ENCODE data around the gene GRID2. TPM values are rescaled to one million over a fixed set of nuclear protein-coding genes. Genes with fewer than 3 reads are reported as not detected.

The GRID2 gene
- total RNA-seq, 1 experiment from 2014 or later: not detected

DNA sequence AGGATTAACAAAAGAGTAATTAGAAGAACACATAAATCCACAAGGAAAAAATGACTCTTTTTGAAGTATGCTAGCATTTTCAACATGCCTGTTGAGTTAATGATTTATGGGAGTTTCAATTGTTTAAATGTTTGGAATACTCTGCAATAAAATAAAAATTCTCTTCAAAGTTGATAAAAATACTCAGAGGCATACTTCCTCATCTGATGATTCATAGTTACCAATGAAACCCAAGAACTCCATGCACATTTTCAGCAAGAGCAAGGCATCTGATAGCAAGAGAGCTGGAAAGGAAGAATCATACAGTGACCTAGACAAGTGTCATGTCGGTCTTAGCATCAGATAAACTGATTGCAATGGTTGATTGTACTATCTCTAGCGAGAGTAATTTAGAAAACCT is 1081.1 kb downstream of the GRID2 start:
- Histone ChIP-seq H3K4me3 (ENCODE audit: low read depth, low read length) (no peak overlapping the region), H3K36me3 (ENCODE audit: control insufficient read depth, insufficient read depth, low read length) (no peaks in the 10 kb centered on the region), H3K9me3 (no peaks in the 10 kb centered on the region), H3K27me3 (replicated peaks; ENCODE audit: control insufficient read depth, insufficient read depth, low read length) (no peaks in the 10 kb centered on the region), H3K4me1 (peaks cover 12% of the 10 kb centered on the region)
- no peaks in the 10 kb centered on the region for H3K4me1 Mint-ChIP-seq (ENCODE audit: low read depth, unreplicated experiment)
- H3K4me3 Mint-ChIP-seq (ENCODE audit: unreplicated experiment): no peak overlapping the region
- H3K9me3 Mint-ChIP-seq (ENCODE audit: unreplicated experiment): no peaks in the 10 kb centered on the region
- POLR2A ChIA-PET: no interaction called here
- no peaks in the 10 kb centered on the region for H3K27me3 Mint-ChIP-seq (ENCODE audit: insufficient read depth, unreplicated experiment)
- intact Hi-C loops (cut with micrococcal nuclease; ENCODE audit: unreplicated experiment): no loop called here
- DNase-seq: no peak
- CTCF ChIA-PET: no interaction called here
- TF ChIP-seq, protein P1, sequence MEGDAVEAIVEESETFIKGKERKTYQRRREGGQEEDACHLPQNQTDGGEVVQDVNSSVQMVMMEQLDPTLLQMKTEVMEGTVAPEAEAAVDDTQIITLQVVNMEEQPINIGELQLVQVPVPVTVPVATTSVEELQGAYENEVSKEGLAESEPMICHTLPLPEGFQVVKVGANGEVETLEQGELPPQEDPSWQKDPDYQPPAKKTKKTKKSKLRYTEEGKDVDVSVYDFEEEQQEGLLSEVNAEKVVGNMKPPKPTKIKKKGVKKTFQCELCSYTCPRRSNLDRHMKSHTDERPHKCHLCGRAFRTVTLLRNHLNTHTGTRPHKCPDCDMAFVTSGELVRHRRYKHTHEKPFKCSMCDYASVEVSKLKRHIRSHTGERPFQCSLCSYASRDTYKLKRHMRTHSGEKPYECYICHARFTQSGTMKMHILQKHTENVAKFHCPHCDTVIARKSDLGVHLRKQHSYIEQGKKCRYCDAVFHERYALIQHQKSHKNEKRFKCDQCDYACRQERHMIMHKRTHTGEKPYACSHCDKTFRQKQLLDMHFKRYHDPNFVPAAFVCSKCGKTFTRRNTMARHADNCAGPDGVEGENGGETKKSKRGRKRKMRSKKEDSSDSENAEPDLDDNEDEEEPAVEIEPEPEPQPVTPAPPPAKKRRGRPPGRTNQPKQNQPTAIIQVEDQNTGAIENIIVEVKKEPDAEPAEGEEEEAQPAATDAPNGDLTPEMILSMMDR (IDR thresholded peaks at IDR 0.05; ENCODE audit: insufficient read depth in 1 of 2, low read depth in 1 of 2, low read length in 1 of 2, severe bottlenecking in 1 of 2, unreplicated experiment in 1 of 2): no peak
- H3K36me3 Mint-ChIP-seq (ENCODE audit: insufficient read depth, unreplicated experiment): no peaks in the 10 kb centered on the region
- no peak overlapping the region for H3K27ac Mint-ChIP-seq (ENCODE audit: unreplicated experiment)
- BruUV-seq (replicated peaks): no TSS peak

DNA sequence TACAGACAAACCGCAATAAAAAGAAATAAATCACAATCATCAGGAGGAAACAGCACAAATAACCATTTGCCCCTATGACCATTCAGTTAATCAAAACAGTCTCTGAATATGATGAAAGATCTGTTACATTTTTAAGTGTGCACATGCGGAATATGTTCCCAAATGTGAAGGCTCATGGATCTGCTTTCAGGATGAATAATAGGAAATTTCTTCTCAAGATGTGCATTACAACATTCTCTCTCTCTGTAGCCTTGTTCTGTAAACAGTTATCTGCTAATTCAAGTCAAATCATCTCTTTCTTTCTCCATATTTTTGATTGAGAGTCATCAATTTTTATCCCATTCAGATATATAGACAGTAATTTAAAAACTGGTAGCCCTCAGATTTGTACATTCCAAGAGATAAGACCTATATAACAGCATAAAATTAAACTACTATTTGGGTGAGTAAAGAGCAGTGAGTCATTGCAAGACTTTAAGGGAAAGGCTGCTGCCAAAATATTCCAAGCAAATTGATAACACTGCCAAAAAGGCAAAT is 1090.8 kb downstream of the GRID2 start:
- Mint-ChIP-seq H3K4me3 (ENCODE audit: unreplicated experiment) (no peak overlapping the region), H3K27ac (ENCODE audit: unreplicated experiment) (no peak overlapping the region), H3K36me3 (ENCODE audit: insufficient read depth, unreplicated experiment) (no peaks in the 10 kb centered on the region), H3K27me3 (ENCODE audit: insufficient read depth, unreplicated experiment) (no peaks in the 10 kb centered on the region), H3K4me1 (ENCODE audit: low read depth, unreplicated experiment) (no peaks in the 10 kb centered on the region), H3K9me3 (ENCODE audit: unreplicated experiment) (no peaks in the 10 kb centered on the region)
- H3K27me3 ChIP-seq (replicated peaks; ENCODE audit: control insufficient read depth, insufficient read depth, low read length): no peaks in the 10 kb centered on the region
- TF ChIP-seq, protein P1 (IDR thresholded peaks at IDR 0.05; ENCODE audit: insufficient read depth in 1 of 2, low read depth in 1 of 2, low read length in 1 of 2, severe bottlenecking in 1 of 2, unreplicated experiment in 1 of 2): no peak
- H3K9me3 ChIP-seq: no peaks in the 10 kb centered on the region
- H3K36me3 ChIP-seq (ENCODE audit: control insufficient read depth, insufficient read depth, low read length): no peaks in the 10 kb centered on the region
- ChIA-PET POLR2A (no interaction called here), CTCF (no interaction called here)
- no peak overlapping the region for H3K4me3 ChIP-seq (ENCODE audit: low read depth, low read length)
- no peaks in the 10 kb centered on the region for H3K4me1 ChIP-seq
- intact Hi-C loops (cut with micrococcal nuclease; ENCODE audit: unreplicated experiment): no loop called here
- no peak for DNase-seq
- no TSS peak for BruUV-seq (replicated peaks)

DNA sequence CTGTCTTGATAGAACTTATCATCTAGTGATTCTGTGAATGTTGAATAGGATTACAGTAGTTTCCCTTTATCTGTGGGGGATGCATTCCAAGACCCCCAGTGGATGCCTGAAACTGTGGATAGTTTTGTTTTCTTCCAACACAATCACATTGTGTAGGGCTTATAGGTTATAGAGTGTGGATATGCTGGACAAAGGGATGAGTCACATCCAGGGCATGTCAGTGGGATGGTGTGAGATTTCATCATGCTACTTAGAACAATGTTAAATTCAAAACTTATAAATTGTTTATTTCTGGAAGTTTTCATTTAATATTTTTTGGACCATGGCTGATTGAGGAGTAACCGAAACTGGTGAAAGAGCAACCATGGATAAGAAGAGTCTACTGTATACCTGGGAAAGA is 1092.5 kb downstream of the GRID2 start:
- H3K36me3 Mint-ChIP-seq (ENCODE audit: insufficient read depth, unreplicated experiment): no peaks in the 10 kb centered on the region
- no peak overlapping the region for H3K4me3 ChIP-seq (ENCODE audit: low read depth, low read length)
- TF ChIP-seq, protein P1 (IDR thresholded peaks at IDR 0.05; ENCODE audit: insufficient read depth in 1 of 2, low read depth in 1 of 2, low read length in 1 of 2, severe bottlenecking in 1 of 2, unreplicated experiment in 1 of 2): no peak
- H3K4me1 Mint-ChIP-seq (ENCODE audit: low read depth, unreplicated experiment): no peaks in the 10 kb centered on the region
- H3K9me3 ChIP-seq: no peaks in the 10 kb centered on the region
- H3K9me3 Mint-ChIP-seq (ENCODE audit: unreplicated experiment): no peaks in the 10 kb centered on the region
- no peak overlapping the region for H3K27ac Mint-ChIP-seq (ENCODE audit: unreplicated experiment)
- no peak for DNase-seq
- intact Hi-C loops (cut with micrococcal nuclease; ENCODE audit: unreplicated experiment): no loop called here
- H3K27me3 Mint-ChIP-seq (ENCODE audit: insufficient read depth, unreplicated experiment): no peaks in the 10 kb centered on the region
- no peaks in the 10 kb centered on the region for H3K27me3 ChIP-seq (replicated peaks; ENCODE audit: control insufficient read depth, insufficient read depth, low read length)
- H3K4me1 ChIP-seq: no peaks in the 10 kb centered on the region
- ChIA-PET CTCF (no interaction called here), POLR2A (no interaction called here)
- H3K4me3 Mint-ChIP-seq (ENCODE audit: unreplicated experiment): no peak overlapping the region
- no TSS peak for BruUV-seq (replicated peaks)
- H3K36me3 ChIP-seq (ENCODE audit: control insufficient read depth, insufficient read depth, low read length): no peaks in the 10 kb centered on the region
